Right atrium auricular region (tissue), 2 donors: Measurements from ENCODE around the gene NKX3-2. TPM values are rescaled to one million over a fixed set of nuclear protein-coding genes. Genes with fewer than 3 reads are reported as not detected.
"Not testable (repeated sequence)": the region's sequence is repeated elsewhere in the genome, so short reads cannot be mapped to it uniquely, and the experiment has no call there.

ENCODE experiments used
- DNase-seq: peaks from one replicate; pipeline ENCODE4 v3.0.0-alpha.2; 2019; ENCODE audit warnings: low spot score
- H3K27ac ChIP-seq, 2 donors: fragments of 200-600 bp; sonication (generic); 1 replicate in 1 of 2; 2 replicates in 1 of 2; pipeline ENCODE4 v1.5.1; 2016 to 2019
- H3K27me3 ChIP-seq, 2 donors: fragments of 200-600 bp; sonication (generic); one replicate each; pipeline versions ENCODE4 v1.5.1 to v1.6.0; 2017 to 2019
- H3K36me3 ChIP-seq: fragments of 200-600 bp; sonication (generic); one replicate; pipeline ENCODE4 v1.5.1; 2016
- H3K4me1 ChIP-seq, 2 donors: fragments of 200-600 bp; sonication (generic); one replicate each; pipeline versions ENCODE4 v1.5.1 to v1.6.0; 2017 to 2019
- H3K4me3 ChIP-seq, 2 donors: fragments of 200-600 bp; sonication (generic); 1 replicate in 1 of 2; 2 replicates in 1 of 2; pipeline ENCODE4 v1.5.1; 2017 to 2019; ENCODE audit warnings: mild to moderate bottlenecking in 1 of 2, moderate library complexity in 1 of 2
- H3K9me3 ChIP-seq, 2 donors: fragments of 200-600 bp; sonication (generic); one replicate each; pipeline ENCODE4 v1.5.1; 2019
- total RNA-seq, 2 donors: library from RNA; depleted of rRNA; stranded (reverse); fragments of >200 nt; gene quantifications; one replicate each; pipeline ENCODE4 v1.1.0, GENCODE V29; 2016
- TF ChIP-seq, protein P1 (sequence below), 2 donors: fragments of 200-600 bp; sonication (generic); IDR thresholded peaks; one replicate each; pipeline ENCODE4 v1.5.1; 2019; ENCODE audit warnings: antibody characterized with exemption in 2 of 2

The NKX3-2 gene
- total RNA-seq, 2 donors from 2014 or later: not detected

DNA sequence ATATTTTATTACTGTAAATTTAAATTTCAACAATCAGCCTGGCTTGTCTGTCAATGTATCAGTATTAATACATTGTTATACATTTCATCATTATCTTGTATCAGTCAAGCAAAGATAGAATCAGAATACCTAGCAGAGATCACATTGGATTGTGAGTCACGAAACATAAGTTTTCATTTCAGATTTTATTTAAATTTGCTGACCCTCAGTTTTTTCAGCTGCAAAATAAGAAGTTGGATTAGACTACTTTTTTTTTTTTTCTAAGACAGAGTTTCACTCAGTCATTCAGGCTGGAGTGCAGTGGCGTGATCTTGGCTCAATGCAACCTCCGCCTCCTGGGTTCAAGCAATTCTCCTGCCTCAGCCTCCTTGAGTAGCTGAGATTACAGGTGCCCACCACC, 33.4 kb upstream of the NKX3-2 start:
- H3K27ac ChIP-seq: no peak overlapping the region
- H3K4me1 ChIP-seq: no peaks in the 10 kb centered on the region
- TF ChIP-seq, protein P1, sequence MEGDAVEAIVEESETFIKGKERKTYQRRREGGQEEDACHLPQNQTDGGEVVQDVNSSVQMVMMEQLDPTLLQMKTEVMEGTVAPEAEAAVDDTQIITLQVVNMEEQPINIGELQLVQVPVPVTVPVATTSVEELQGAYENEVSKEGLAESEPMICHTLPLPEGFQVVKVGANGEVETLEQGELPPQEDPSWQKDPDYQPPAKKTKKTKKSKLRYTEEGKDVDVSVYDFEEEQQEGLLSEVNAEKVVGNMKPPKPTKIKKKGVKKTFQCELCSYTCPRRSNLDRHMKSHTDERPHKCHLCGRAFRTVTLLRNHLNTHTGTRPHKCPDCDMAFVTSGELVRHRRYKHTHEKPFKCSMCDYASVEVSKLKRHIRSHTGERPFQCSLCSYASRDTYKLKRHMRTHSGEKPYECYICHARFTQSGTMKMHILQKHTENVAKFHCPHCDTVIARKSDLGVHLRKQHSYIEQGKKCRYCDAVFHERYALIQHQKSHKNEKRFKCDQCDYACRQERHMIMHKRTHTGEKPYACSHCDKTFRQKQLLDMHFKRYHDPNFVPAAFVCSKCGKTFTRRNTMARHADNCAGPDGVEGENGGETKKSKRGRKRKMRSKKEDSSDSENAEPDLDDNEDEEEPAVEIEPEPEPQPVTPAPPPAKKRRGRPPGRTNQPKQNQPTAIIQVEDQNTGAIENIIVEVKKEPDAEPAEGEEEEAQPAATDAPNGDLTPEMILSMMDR (IDR thresholded peaks at IDR 0.05): no peak
- H3K4me3 ChIP-seq: no peak overlapping the region
- peaks cover 80% of the 10 kb centered on the region for H3K36me3 ChIP-seq
- no peaks in the 10 kb centered on the region for H3K9me3 ChIP-seq
- H3K27me3 ChIP-seq: no peaks in the 10 kb centered on the region
- no peak for DNase-seq

DNA sequence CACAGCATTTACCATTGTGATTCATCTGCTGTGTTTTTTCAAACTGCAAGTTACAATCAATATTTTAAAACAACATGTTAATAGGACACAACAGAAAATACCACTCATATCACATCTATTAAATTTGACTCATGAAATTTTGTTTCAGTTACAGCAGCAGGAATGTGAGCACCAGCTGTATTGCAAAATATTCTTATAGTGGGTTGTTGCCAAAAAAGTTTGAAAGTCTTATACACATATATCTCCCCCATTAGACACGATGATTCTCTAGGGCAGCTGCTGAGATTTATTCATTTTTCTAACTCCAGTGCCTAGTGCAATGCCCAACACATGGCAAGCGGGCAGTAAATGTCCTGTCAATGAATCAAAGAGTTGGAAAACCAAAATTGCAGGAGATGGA, 26.6 kb upstream of the NKX3-2 start:
- no peaks in the 10 kb centered on the region for H3K27me3 ChIP-seq
- TF ChIP-seq, protein P1 (IDR thresholded peaks at IDR 0.05): no peak
- no peaks in the 10 kb centered on the region for H3K9me3 ChIP-seq
- H3K4me1 ChIP-seq: no peaks in the 10 kb centered on the region
- H3K27ac ChIP-seq: no peak overlapping the region
- H3K4me3 ChIP-seq: no peak overlapping the region
- peaks cover 68% of the 10 kb centered on the region for H3K36me3 ChIP-seq
- DNase-seq: no peak

DNA sequence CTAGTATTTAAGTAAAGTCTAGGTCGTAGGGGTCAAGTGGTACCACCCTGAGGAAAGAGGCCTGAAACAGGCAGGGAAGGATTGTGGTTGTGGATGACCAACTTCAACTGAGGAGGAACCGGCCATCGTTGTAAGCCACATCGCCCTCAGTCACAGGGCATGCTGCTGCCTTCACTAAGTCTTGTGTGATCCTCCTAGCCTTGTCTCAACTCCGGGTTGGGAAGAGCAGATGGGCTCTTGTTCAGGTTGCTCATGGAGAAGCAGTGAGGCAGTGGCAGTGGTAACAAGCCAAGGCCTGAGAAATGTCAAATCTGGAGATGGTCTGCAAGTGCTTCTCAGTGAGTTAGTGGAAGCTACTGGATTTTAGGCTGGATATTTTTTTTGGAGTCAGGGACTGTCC, 22.8 kb upstream of the NKX3-2 start:
- DNase-seq: no peak
- H3K27ac ChIP-seq: no peak overlapping the region
- TF ChIP-seq, protein P1 (IDR thresholded peaks at IDR 0.05): no peak
- H3K36me3 ChIP-seq: peaks cover 37% of the 10 kb centered on the region
- H3K4me3 ChIP-seq: no peak overlapping the region
- no peaks in the 10 kb centered on the region for H3K27me3 ChIP-seq
- no peaks in the 10 kb centered on the region for H3K4me1 ChIP-seq
- no peaks in the 10 kb centered on the region for H3K9me3 ChIP-seq

DNA sequence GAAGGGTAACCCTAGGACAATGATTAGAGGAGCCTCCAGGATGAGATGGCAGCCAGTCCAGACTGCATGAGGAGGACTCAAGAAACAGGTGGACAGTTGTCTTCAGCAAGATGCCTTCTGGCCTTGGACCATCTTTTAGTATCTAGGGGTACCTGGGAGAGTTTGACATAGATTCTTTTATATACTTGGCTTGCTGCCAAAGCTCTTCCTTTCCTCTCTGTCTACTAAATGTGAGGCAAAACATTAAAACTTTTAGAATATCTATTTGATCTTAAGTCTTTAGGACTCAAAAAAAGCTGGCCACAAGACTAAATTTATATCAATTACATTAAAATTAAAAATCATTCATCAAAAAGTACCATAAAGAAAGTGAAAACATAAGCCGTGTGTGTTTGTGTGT, 18.6 kb upstream of the NKX3-2 start:
- Histone ChIP-seq H3K27ac (no peak overlapping the region), H3K36me3 (no peaks in the 10 kb centered on the region), H3K27me3 (no peaks in the 10 kb centered on the region), H3K9me3 (no peaks in the 10 kb centered on the region), H3K4me3 (no peak overlapping the region), H3K4me1 (no peaks in the 10 kb centered on the region)
- TF ChIP-seq, protein P1 (IDR thresholded peaks at IDR 0.05): no peak
- no peak for DNase-seq

DNA sequence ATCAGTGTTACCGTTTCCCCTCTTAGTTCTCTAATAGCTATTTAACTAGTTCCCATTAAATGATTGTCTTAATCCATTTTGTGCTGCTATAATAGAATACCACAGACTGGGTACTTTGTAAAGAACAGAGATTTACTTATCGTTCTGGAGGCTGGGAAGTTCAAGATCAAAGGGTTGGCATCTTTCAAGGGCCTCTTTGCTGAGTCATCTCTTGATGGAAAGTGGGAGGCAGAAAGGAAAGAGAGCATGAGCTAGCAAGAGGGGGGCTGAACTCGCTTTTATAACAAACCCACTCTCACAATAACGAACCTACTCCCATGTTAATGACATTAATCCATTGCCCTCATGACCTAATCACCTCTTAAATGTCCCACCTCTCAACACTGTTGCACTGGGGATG, 17.4 kb upstream of the NKX3-2 start:
- Histone ChIP-seq H3K27ac (no peak overlapping the region), H3K27me3 (no peaks in the 10 kb centered on the region), H3K36me3 (no peaks in the 10 kb centered on the region), H3K4me1 (no peaks in the 10 kb centered on the region), H3K9me3 (no peaks in the 10 kb centered on the region), H3K4me3 (no peak overlapping the region)
- no peak for DNase-seq
- TF ChIP-seq, protein P1 (IDR thresholded peaks at IDR 0.05): no peak

DNA sequence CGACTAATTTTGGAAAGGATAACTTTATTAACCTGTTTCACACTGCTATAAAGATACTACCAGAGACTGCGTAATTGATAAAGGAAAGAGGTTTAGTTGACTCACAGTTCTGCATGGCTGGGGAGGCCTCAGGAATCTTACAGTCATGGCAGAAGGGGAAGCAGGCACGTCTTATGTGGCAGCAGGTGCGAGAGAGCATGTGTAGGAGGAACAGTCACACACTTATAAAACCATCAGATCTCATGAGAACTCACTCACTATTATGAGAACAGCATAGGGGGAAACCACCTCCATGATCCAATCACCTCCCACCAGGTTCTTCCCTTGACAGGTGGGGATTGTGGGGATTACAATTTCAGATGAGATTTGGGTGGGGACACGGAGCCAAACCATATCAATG, 15.8 kb upstream of the NKX3-2 start:
- H3K4me3 ChIP-seq, H3K4me1 ChIP-seq, DNase-seq, H3K36me3 ChIP-seq, H3K27ac ChIP-seq, H3K27me3 ChIP-seq, H3K9me3 ChIP-seq: not testable (repeated sequence)
